Neuronal stem cell (in vitro differentiated cells): ENCODE measurements around the gene ZNF24.

Experiments used
- DNase-seq: peaks from one replicate; pipeline ENCODE4 v3.0.0-alpha.2; 2013; ENCODE audit warnings: low spot score
- H2AFZ ChIP-seq: one replicate; pipeline ENCODE4 v1.6.1; 2013; ENCODE audit warnings: mild to moderate bottlenecking, low read length, inconsistent platforms
- H2AK5ac ChIP-seq: 2 replicates; pipeline ENCODE4 v1.6.1; 2013; ENCODE audit warnings: low read depth, mild to moderate bottlenecking, inconsistent platforms, low read length, moderate library complexity, mixed read lengths
- H2BK120ac ChIP-seq: 2 replicates; pipeline ENCODE4 v1.6.1; 2013; ENCODE audit warnings: low read depth, mild to moderate bottlenecking, inconsistent platforms, low read length, moderate library complexity, mixed read lengths
- H2BK12ac ChIP-seq: one replicate; pipeline ENCODE4 v1.6.1; 2013; ENCODE audit warnings: low read length, inconsistent platforms
- H2BK15ac ChIP-seq: 2 replicates; pipeline ENCODE4 v1.6.1; 2013; ENCODE audit warnings: mild to moderate bottlenecking, low read length, inconsistent platforms, mixed read lengths
- H2BK5ac ChIP-seq: one replicate; pipeline ENCODE4 v1.6.1; 2013; ENCODE audit warnings: inconsistent platforms, mild to moderate bottlenecking, low read length, moderate library complexity
- H3K14ac ChIP-seq: one replicate; pipeline ENCODE4 v1.6.1; 2013; ENCODE audit warnings: low read length, inconsistent platforms
- H3K18ac ChIP-seq: 2 replicates; pipeline ENCODE4 v1.6.1; 2013; ENCODE audit warnings: low read length, inconsistent platforms
- H3K23ac ChIP-seq: 2 replicates; pipeline ENCODE4 v1.6.1; 2013; ENCODE audit warnings: low read depth, mild to moderate bottlenecking, mixed read lengths, low read length, inconsistent platforms; ENCODE audit not compliant: poor library complexity
- H3K27ac ChIP-seq: replicated peaks from 3 replicates; pipeline ENCODE4 v1.5.1; 2013; ENCODE audit warnings: low read length, inconsistent platforms
- H3K27me3 ChIP-seq, 3 experiments: 2 replicates each; pipeline ENCODE4 v1.6.1; 2013; ENCODE audit warnings: low read length in 3 of 3, mild to moderate bottlenecking in 2 of 3, inconsistent platforms in 1 of 3, low read depth in 1 of 3, mixed read lengths in 1 of 3, moderate library complexity in 1 of 3; ENCODE audit not compliant: control insufficient read depth in 3 of 3, insufficient read depth in 3 of 3
- H3K36me3 ChIP-seq, 2 donors: replicated peaks in 1 of 2; 2 replicates each; pipeline ENCODE4 v1.6.1; 2013; ENCODE audit warnings: low read length in 2 of 2; ENCODE audit not compliant: control insufficient read depth in 2 of 2, insufficient read depth in 2 of 2
- H3K4ac ChIP-seq: 2 replicates; pipeline ENCODE4 v1.6.1; 2013; ENCODE audit warnings: inconsistent platforms, mild to moderate bottlenecking, low read length, moderate library complexity
- H3K4me1 ChIP-seq, 2 donors: 1 replicate in 1 of 2; 2 replicates in 1 of 2; pipeline ENCODE4 v1.6.1; 2013; ENCODE audit warnings: low read length in 2 of 2, low read depth in 1 of 2; ENCODE audit not compliant: control insufficient read depth in 2 of 2, insufficient read depth in 1 of 2
- H3K4me2 ChIP-seq: one replicate; pipeline ENCODE4 v1.6.1; 2013; ENCODE audit warnings: mild to moderate bottlenecking, low read length, inconsistent platforms; ENCODE audit not compliant: insufficient read depth, poor library complexity, severe bottlenecking
- H3K4me3 ChIP-seq, 2 donors: 2 replicates each; pipeline ENCODE4 v1.5.1; 2013; ENCODE audit warnings: low read length in 2 of 2, mild to moderate bottlenecking in 2 of 2, inconsistent platforms in 1 of 2, moderate library complexity in 1 of 2
- H3K79me1 ChIP-seq: one replicate; pipeline ENCODE4 v1.6.1; 2013; ENCODE audit warnings: low read depth, mild to moderate bottlenecking, inconsistent platforms, low read length, moderate library complexity
- H3K9ac ChIP-seq: one replicate; pipeline ENCODE4 v1.6.1; 2013; ENCODE audit warnings: mild to moderate bottlenecking, low read depth, low read length, inconsistent platforms; ENCODE audit not compliant: poor library complexity
- H3K9me3 ChIP-seq, 2 donors: replicated peaks in 1 of 2; 2 replicates each; pipeline versions ENCODE3 to v1.6.1; 2013; ENCODE audit warnings: low read length in 2 of 2, mild to moderate bottlenecking in 2 of 2, inconsistent platforms in 1 of 2, low read depth in 1 of 2, mixed read lengths in 1 of 2, moderate library complexity in 1 of 2; ENCODE audit not compliant: control insufficient read depth in 2 of 2, insufficient read depth in 1 of 2
- H4K8ac ChIP-seq: one replicate; pipeline ENCODE4 v1.6.1; 2013; ENCODE audit warnings: low read depth, mild to moderate bottlenecking, inconsistent platforms, low read length, moderate library complexity
- H4K91ac ChIP-seq: one replicate; pipeline ENCODE4 v1.6.1; 2013; ENCODE audit warnings: low read length, low read depth, mild to moderate bottlenecking, inconsistent platforms; ENCODE audit not compliant: poor library complexity
- WGBS, 2 donors: extraction: QIAGEN DNeasy Blood & Tissue Kit; methylation state at CpG; one replicate each; pipeline ENCODE4 v1.1.7; 2013; ENCODE audit warnings: missing lambda C conversion rate in 2 of 2, mixed read lengths in 1 of 2; ENCODE audit not compliant: insufficient read length in 2 of 2, insufficient replicate concordance in 1 of 2; ENCODE audit errors: extremely low coverage in 2 of 2; 5-methylcytosine and 5-hydroxymethylcytosine counted together

Gene ZNF24

DNA sequence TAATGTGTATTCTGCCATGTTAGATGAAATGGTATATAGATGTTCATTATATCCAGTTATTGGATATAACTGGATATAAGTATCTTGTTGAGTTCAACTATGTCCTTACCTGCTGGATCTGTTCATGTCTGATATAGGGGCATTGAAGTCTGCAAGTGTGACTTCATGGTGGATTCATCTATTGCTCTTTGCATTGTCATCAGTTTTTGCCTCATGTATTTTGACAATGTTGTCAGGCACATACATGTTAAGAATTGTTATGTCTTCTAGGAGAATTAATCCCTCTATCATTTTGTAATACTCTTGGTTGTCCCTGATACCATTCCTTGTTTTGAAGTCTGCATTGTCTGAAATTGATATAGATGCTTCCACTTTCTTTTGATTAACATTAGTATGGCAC, 15.4 kb downstream of the ZNF24 start:
- H3K23ac ChIP-seq = no peak overlapping the region
- no peak overlapping the region for H4K91ac ChIP-seq
- H2AFZ ChIP-seq = no peak overlapping the region
- H3K4ac ChIP-seq = no peak overlapping the region
- no peak overlapping the region for H3K9ac ChIP-seq
- no peak overlapping the region for H3K4me2 ChIP-seq
- no peaks in the 10 kb centered on the region for H3K27me3 ChIP-seq
- peaks cover 0 to 4% of the 10 kb centered on the region in 2 donors for H3K4me1 ChIP-seq
- H3K4me3 ChIP-seq = no peak overlapping the region
- H3K9me3 ChIP-seq = peaks cover 0 to 3% of the 10 kb centered on the region in 2 donors
- H2BK120ac ChIP-seq = no peak overlapping the region
- no peaks in the 10 kb centered on the region for H3K79me1 ChIP-seq
- H3K36me3 ChIP-seq = peaks cover 11 to 29% of the 10 kb centered on the region in 2 donors
- no peak overlapping the region for H2AK5ac ChIP-seq
- no peak overlapping the region for H4K8ac ChIP-seq
- no peak overlapping the region for H2BK12ac ChIP-seq
- DNase-seq = no peak
- no peak overlapping the region for H3K27ac ChIP-seq
- H3K18ac ChIP-seq = no peak overlapping the region
- H2BK5ac ChIP-seq = no peak overlapping the region
- no peak overlapping the region for H3K14ac ChIP-seq
- H2BK15ac ChIP-seq = no peak overlapping the region

GRCh38 chr18:35326695-35327387, 17.4 kb downstream of the ZNF24 start:
- H3K14ac ChIP-seq = no peak overlapping the region
- no peaks in the 10 kb centered on the region for H3K79me1 ChIP-seq
- no peak overlapping the region for H2BK5ac ChIP-seq
- H2AK5ac ChIP-seq = no peak overlapping the region
- H2BK120ac ChIP-seq = no peak overlapping the region
- H2BK15ac ChIP-seq = no peak overlapping the region
- peaks cover 4 to 9% of the 10 kb centered on the region in 2 donors for H3K36me3 ChIP-seq
- no peak overlapping the region for H3K18ac ChIP-seq
- no peak overlapping the region for H2BK12ac ChIP-seq
- no peak overlapping the region for H3K4me3 ChIP-seq
- H3K23ac ChIP-seq = no peak overlapping the region
- H4K8ac ChIP-seq = no peak overlapping the region
- no peaks in the 10 kb centered on the region for H3K9me3 ChIP-seq
- no peak overlapping the region for H3K4ac ChIP-seq
- no CpG with 5 or more reads among the region's 3 CpGs for WGBS, 2 donors
- H3K27me3 ChIP-seq = no peaks in the 10 kb centered on the region
- no peak overlapping the region for H4K91ac ChIP-seq
- H2AFZ ChIP-seq = no peak overlapping the region
- DNase-seq = no peak
- no peak overlapping the region for H3K27ac ChIP-seq
- no peak overlapping the region for H3K9ac ChIP-seq
- peaks cover 0 to 3% of the 10 kb centered on the region in 2 donors for H3K4me1 ChIP-seq
- no peak overlapping the region for H3K4me2 ChIP-seq

DNA sequence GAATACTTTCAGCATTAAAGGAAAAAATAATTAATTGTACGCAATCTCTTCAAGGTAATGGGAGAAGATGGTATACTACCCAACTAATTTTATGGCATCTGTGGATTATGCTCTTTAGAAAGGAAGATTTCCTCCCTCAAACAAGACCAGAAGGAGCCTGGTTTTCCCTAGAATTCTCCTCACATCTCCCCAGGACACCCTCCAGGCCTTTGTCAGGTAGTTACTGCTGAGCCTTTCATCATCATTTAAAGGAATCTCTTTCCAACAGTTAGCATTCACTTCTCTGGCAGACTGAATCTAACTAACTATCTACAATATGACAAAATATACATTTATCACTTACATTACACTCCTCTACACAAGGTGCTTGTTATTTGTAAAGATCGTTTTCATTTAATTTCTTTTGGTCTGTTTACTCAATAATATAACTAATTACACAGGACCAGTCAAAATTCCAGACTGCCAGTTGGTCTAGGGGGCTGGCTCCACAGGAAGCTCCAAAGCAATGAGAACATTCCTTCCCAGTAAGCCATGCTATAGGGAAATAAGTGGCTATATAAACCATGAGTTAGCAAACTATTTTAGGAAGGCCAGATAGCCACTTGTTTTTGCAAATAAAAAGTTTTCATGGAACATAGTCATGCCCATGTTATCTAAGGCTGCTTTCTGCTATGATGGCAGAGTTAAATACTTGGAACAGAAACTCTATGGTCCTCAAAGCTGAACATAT, 19.1 kb downstream of the ZNF24 start:
- no peaks in the 10 kb centered on the region for H3K79me1 ChIP-seq
- H3K18ac ChIP-seq = no peak overlapping the region
- no peak overlapping the region for H2AFZ ChIP-seq
- H3K4me3 ChIP-seq = no peak overlapping the region
- no peak overlapping the region for H2AK5ac ChIP-seq
- DNase-seq = no peak
- no peaks in the 10 kb centered on the region for H3K9me3 ChIP-seq
- H2BK15ac ChIP-seq = no peak overlapping the region
- no peaks in the 10 kb centered on the region for H3K27me3 ChIP-seq
- H3K36me3 ChIP-seq = no peaks in the 10 kb centered on the region
- H3K23ac ChIP-seq = no peak overlapping the region
- no peak overlapping the region for H3K27ac ChIP-seq
- H3K4ac ChIP-seq = no peak overlapping the region
- H4K91ac ChIP-seq = no peak overlapping the region
- H3K4me1 ChIP-seq = peaks cover 0 to 1% of the 10 kb centered on the region in 2 donors
- H3K4me2 ChIP-seq = no peak overlapping the region
- no peak overlapping the region for H2BK5ac ChIP-seq
- WGBS, 2 donors = no CpG with 5 or more reads among the region's 2 CpGs
- no peak overlapping the region for H3K14ac ChIP-seq
- no peak overlapping the region for H2BK120ac ChIP-seq
- H2BK12ac ChIP-seq = no peak overlapping the region
- H3K9ac ChIP-seq = no peak overlapping the region
- H4K8ac ChIP-seq = no peak overlapping the region

GRCh38 chr18:35322486-35323458, 21.4 kb downstream of the ZNF24 start:
- Histone ChIP-seq H3K18ac (no peak overlapping the region), H3K9me3 (no peaks in the 10 kb centered on the region), H3K4ac (no peak overlapping the region), H3K14ac (no peak overlapping the region), H2BK15ac (no peak overlapping the region), H3K4me1 (peaks cover 0 to 1% of the 10 kb centered on the region in 2 donors), H3K4me3 (no peak overlapping the region), H3K9ac (no peak overlapping the region), H3K27ac (no peak overlapping the region), H2AK5ac (no peak overlapping the region), H3K79me1 (no peaks in the 10 kb centered on the region), H2AFZ (no peak overlapping the region), H3K36me3 (no peaks in the 10 kb centered on the region), H4K91ac (no peak overlapping the region), H2BK12ac (no peak overlapping the region), H2BK120ac (no peak overlapping the region), H3K4me2 (no peak overlapping the region), H4K8ac (no peak overlapping the region), H3K23ac (no peak overlapping the region), H2BK5ac (no peak overlapping the region), H3K27me3 (no peaks in the 10 kb centered on the region)
- DNase-seq = no peak
- WGBS, 2 donors = no CpG with 5 or more reads among the region's 3 CpGs
